Fibroblast of mammary gland (primary cell): ENCODE measurements around the gene MYL7.

Experiments
- DNase-seq: peaks from one replicate; pipeline ENCODE4 v3.0.0-alpha.2; 2010; ENCODE audit warnings: low read depth
- H3K4me3 ChIP-seq: 2 replicates; pipeline ENCODE4 v1.5.1; 2011; ENCODE audit warnings: low read depth, mild to moderate bottlenecking, low read length, moderate library complexity; ENCODE audit not compliant: control insufficient read depth
- TF ChIP-seq, protein P1 (sequence below): conservative IDR thresholded peaks from 2 replicates; pipeline ENCODE4 v1.5.1; 2011; ENCODE audit warnings: low read depth, low read length, inconsistent platforms; ENCODE audit not compliant: control insufficient read depth, insufficient read depth

MYL7 gene

DNA sequence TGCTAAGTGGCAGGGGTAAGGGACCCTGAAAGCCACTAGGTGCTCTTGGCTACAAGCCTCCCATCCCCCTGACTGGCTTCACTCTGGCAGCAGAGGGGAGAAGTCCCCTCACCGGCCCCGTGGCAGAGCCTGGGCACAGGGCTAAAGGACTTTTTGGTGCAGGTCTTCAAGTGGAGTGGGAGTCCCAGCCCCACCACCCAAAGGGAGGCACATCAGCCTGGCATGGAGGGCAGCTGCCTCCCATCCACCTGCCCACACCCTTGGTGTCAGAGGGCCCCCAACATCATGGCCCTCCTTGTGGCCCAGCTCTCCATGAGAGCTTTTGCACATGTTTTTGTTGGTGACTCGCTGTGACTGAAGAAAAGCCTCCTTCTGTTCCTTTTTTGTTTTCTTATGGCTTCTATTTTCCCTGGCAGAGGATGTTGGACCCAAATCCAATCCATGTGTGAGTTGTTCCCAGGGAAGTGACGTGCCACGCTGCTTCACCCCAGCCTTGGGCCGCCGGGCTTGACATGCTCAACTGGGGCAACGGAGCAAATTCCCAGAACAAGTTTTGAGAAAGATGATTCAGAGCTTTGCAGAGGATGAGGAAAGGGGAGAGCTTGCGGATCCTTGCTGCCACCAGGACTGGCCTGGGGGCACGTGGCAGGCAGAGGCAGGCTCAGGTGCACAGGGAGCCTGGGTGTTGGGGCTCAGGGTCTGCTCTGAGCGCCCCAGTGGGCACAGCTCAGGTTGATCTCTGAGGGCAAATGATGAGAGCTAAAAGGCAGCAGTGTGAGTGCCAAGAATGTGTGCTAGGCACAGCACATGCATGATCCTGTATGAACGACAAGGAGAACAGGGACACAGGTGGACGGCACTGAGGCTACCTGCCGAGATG lies 38.9 kb downstream of the MYL7 start:
- TF ChIP-seq, protein P1, sequence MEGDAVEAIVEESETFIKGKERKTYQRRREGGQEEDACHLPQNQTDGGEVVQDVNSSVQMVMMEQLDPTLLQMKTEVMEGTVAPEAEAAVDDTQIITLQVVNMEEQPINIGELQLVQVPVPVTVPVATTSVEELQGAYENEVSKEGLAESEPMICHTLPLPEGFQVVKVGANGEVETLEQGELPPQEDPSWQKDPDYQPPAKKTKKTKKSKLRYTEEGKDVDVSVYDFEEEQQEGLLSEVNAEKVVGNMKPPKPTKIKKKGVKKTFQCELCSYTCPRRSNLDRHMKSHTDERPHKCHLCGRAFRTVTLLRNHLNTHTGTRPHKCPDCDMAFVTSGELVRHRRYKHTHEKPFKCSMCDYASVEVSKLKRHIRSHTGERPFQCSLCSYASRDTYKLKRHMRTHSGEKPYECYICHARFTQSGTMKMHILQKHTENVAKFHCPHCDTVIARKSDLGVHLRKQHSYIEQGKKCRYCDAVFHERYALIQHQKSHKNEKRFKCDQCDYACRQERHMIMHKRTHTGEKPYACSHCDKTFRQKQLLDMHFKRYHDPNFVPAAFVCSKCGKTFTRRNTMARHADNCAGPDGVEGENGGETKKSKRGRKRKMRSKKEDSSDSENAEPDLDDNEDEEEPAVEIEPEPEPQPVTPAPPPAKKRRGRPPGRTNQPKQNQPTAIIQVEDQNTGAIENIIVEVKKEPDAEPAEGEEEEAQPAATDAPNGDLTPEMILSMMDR = no peak
- no peak overlapping the region for H3K4me3 ChIP-seq
- peak; percentile 95 for DNase-seq

DNA sequence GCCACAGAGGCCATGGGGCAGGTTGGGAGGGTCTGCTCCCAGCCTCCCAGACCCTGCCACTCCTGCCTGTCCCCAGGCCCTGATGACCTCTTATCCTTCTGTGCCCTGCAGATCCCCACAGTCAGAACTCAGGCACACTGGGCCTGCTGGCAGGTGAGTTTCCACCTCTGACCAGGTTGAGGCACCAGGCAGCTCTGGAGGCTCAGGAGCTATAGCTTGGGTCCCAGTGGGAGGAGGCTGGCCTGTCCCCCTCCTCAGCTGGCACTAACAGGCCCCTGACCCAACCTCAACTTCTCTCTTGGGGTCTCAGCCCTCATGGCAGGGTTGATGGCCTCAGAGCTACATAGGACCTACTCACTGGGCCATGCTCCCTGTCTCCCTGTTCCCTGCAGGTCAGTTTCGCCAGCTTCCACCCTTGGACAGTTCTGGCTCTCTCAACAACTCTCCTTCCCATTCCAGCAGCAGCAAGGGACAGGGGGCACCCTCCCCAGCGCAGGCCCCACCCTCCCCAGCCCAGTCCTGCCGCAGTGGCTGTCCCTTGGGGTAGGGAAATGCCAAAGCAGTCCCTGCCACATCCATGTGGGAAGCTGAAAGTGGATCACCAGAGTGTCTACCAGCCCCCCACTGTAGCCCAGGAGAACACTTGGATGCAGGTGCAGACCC lies 39.7 kb downstream of the MYL7 start:
- TF ChIP-seq, protein P1 = no peak
- no peak for DNase-seq
- H3K4me3 ChIP-seq = no peak overlapping the region

DNA sequence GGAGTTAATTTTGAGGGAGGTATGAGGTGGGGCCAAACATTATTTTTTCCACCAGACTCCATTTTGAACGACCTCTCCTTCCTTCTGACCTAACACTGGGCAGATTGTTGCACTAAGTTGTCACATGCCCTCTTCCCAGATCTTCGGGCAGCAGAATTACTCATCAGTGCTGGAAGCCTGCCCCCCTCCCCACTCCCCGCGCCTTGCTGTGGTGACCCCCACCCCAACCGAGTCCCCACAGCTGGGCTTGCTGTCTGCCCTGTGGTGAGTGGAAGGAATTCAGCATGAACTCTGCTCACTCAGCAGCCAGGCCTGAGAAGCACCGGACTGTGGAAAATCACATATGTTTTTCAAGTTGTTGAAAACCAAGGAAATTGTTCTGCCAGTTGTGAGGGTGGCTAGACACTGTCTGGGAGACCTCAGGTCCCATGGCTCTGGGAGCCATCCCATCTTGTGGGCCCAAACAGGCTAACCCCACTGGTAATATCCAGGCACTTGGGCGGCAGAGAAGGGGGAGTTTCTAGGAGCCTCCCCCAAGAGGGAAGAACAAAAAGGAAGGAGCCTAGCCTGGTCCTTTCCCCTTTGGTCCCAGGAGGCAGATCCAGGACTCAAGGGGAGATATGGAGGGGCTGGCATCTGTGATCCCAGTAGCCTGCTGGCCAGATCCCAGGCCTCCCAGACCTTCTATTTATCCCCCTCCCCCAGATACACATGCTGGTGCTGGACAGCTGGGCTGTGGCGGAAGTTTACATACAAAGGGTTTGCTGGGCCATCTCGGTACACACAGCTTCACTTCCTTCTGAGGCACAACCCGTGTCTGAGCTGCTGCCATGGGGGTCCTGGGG lies 40.5 kb downstream of the MYL7 start:
- peak; percentile 76 for DNase-seq
- TF ChIP-seq, protein P1 = no peak
- no peak overlapping the region for H3K4me3 ChIP-seq

DNA sequence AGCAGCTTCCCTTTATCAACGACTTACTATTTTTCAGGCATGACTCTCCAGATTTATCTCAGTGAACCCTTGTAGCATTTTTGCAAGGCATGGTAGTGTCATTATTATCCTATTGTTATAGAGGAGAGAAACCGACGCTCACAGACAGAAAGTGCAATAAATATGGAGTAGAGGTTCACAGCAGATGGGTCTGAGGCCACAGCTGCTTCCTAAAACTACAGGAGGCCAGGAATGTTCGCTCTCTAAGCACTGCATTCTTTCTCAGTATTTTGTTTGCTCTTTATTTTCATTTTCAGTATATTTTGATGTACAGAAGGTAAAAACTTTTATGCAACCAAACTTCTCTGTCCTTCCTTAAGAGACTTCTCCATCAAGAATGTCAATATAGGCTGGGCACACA lies 41.5 kb downstream of the MYL7 start:
- H3K4me3 ChIP-seq = no peak overlapping the region
- TF ChIP-seq, protein P1 = no peak
- DNase-seq = no peak

DNA sequence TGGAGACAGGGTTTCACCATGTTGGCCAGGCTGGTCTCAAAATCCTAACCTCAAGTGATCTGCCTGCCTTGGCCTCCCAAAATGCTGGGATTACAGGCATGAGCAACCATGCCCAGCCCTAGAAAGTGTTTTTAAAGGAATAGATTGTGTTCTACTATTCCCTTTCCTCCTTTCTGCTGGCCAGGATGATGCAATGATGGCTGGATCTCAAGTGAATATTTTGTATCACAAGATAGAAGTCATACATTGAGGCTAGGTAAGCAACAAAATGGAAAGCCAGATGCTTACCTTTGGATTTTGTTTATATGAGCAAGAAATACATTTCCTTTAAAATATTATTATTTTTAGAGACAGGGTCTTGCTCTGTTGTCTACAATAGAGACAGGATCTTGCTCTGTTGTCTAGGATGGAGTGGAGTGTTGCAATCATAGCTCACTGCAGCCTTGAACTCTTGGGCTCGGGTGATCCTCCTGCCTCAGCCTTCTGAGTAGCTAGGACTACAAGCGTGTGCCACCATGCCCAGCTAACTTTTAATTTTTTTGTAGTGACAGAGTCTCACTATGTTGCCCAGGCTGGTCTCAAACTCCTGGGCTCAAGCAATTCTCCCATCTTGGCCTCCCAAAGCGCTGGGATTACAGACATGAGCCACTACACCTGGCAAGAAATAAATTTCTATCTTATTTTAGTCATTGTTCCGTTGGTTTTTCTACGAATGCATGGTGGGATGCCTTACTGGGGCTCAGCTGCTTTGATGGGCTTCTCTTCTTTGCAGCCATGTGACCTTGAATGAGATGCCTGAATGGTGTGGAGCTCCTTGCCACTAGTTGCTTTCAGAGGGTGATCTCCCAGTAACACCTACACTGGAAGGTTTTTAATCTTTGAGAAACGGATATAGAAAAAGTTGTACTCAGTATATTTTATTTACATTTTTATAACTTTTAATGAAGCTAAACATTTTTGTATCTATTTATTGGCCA lies 42.8 kb downstream of the MYL7 start:
- no peak overlapping the region for H3K4me3 ChIP-seq
- DNase-seq = no peak
- TF ChIP-seq, protein P1 = no peak
